HG02610 (cell line): ENCODE data around the gene EEF1A2.
"Not testable (repeated sequence)": the region's sequence is repeated elsewhere in the genome, so short reads cannot be mapped to it uniquely, and the experiment has no call there.

ENCODE experiments used
- ATAC-seq: cut with Tn5 transposase; IDR thresholded peaks from one replicate; pipeline ENCODE4 v1.9.1; 2021; ENCODE audit warnings: mild to moderate bottlenecking, moderate library complexity; ENCODE audit not compliant: unreplicated experiment

Gene EEF1A2

GRCh38 chr20:63521602-63522001 is 22.7 kb upstream of the EEF1A2 start:
- no peak for ATAC-seq

GRCh38 chr20:63520934-63521601 is 22.2 kb upstream of the EEF1A2 start:
- peak; percentile 48 for ATAC-seq

GRCh38 chr20:63520504-63520933 is 21.6 kb upstream of the EEF1A2 start, which contains the start of gene PPDPF:
PPDPF (plus strand) TSS chr20:63520765; CDS start chr20:63521309, 544 bp downstream.
- peak; percentile 70 for ATAC-seq

GRCh38 chr20:63519668-63520503 is 21.0 kb upstream of the EEF1A2 start:
- peak; percentile 31 for ATAC-seq

GRCh38 chr20:63518946-63519667 is 20.2 kb upstream of the EEF1A2 start:
- ATAC-seq, result no peak

- no peak for ATAC-seq
Measured at GRCh38 chr20:63518351-63518861, 19.5 kb upstream of the EEF1A2 start.

GRCh38 chr20:63517376-63518309 is 18.8 kb upstream of the EEF1A2 start:
- ATAC-seq, result no peak

- not testable (repeated sequence) for ATAC-seq
Measured at GRCh38 chr20:63514520-63514919, 15.6 kb upstream of the EEF1A2 start.

GRCh38 chr20:63513207-63513606 is 14.3 kb upstream of the EEF1A2 start:
- ATAC-seq, result no peak

GRCh38 chr20:63509088-63509564 is 10.2 kb upstream of the EEF1A2 start:
- ATAC-seq, result no peak

- ATAC-seq, result no peak
Measured at GRCh38 chr20:63508072-63508768, 9.3 kb upstream of the EEF1A2 start.

- ATAC-seq, result no peak
Measured at GRCh38 chr20:63507083-63507743, 8.3 kb upstream of the EEF1A2 start.

- no peak for ATAC-seq
Measured at GRCh38 chr20:63505723-63506122, 6.8 kb upstream of the EEF1A2 start.

- ATAC-seq, result no peak
Measured at GRCh38 chr20:63505281-63505680, 6.4 kb upstream of the EEF1A2 start.

GRCh38 chr20:63504642-63505041 is 5.8 kb upstream of the EEF1A2 start:
- ATAC-seq, result no peak

GRCh38 chr20:63503524-63503923 is 4.6 kb upstream of the EEF1A2 start:
- no peak for ATAC-seq

GRCh38 chr20:63502671-63503172 is 3.8 kb upstream of the EEF1A2 start:
- no peak for ATAC-seq

GRCh38 chr20:63501818-63502670 is 3.2 kb upstream of the EEF1A2 start:
- ATAC-seq, result no peak
